GM12891 (cell line): ENCODE measurements around the gene ZNF648.
"Not testable (repeated sequence)": the region's sequence is repeated elsewhere in the genome, so short reads cannot be mapped to it uniquely, and the experiment has no call there.

Experiments used
- DNase-seq: peaks from one replicate; pipeline ENCODE4 v3.0.0; 2011; ENCODE audit warnings: low spot score; ENCODE audit not compliant: insufficient read length
- FAIRE-seq: peaks from 2 replicates; lab custom pipeline; 2011; peaks lifted over from hg19 to GRCh38; lab: Jason Lieb, UNC
- PAX5 ChIP-seq: IDR thresholded peaks from 2 replicates; pipeline ENCODE4 v1.6.1; 2011; ENCODE audit warnings: low read length, moderate library complexity, mild to moderate bottlenecking; ENCODE audit not compliant: insufficient read depth, severe bottlenecking
- POLR2A ChIP-seq: IDR thresholded peaks from 2 replicates; pipeline ENCODE4 v1.6.1; 2011; ENCODE audit warnings: low read depth, low read length, control low read depth
- POLR2AphosphoS5 ChIP-seq: IDR thresholded peaks from 2 replicates; pipeline ENCODE4 v1.6.1; 2011; ENCODE audit warnings: low read depth, low read length, control low read depth
- POU2F2 ChIP-seq: IDR thresholded peaks from 2 replicates; pipeline ENCODE4 v1.6.1; 2011; ENCODE audit warnings: low read depth, mild to moderate bottlenecking, control low read depth, low read length, moderate library complexity
- SPI1 ChIP-seq: IDR thresholded peaks from 2 replicates; pipeline ENCODE4 v1.6.1; 2011; ENCODE audit warnings: low read depth, low read length, control low read depth
- TAF1 ChIP-seq: IDR thresholded peaks from 2 replicates; pipeline ENCODE4 v1.6.1; 2011; ENCODE audit warnings: low read depth, low read length, control low read depth

The ZNF648 gene

GRCh38 chr1:182038220-182038619, 23.3 kb downstream of the ZNF648 start:
- TF ChIP-seq POU2F2 (no peak), PAX5 (no peak), POLR2A (no peak), POLR2AphosphoS5 (no peak), TAF1 (no peak), SPI1 (no peak)
- FAIRE-seq (no peak), DNase-seq (no peak)

- DNase-seq (no peak), FAIRE-seq (no peak)
- TF ChIP-seq TAF1 (no peak), POU2F2 (no peak), PAX5 (no peak)
These were observed 26.3 kb downstream of the ZNF648 start for GRCh38 chr1:182035097-182035770.

GRCh38 chr1:182032251-182032650, 29.3 kb downstream of the ZNF648 start:
- FAIRE-seq, result peak; percentile 16
- no peak for DNase-seq
- TF ChIP-seq TAF1 (no peak), PAX5 (no peak), POLR2AphosphoS5 (no peak), POU2F2 (no peak), POLR2A (no peak), SPI1 (no peak)

- peak; percentile 29; the same call in 1 of the 2 replicates for TF ChIP-seq POU2F2
- TF ChIP-seq POLR2A, result peak; percentile 67
- no peak for TF ChIP-seq TAF1
- TF ChIP-seq SPI1, result peak; percentile 59
- FAIRE-seq, result peak; percentile 95
- peak; percentile 74 for DNase-seq
These were observed 31.9 kb downstream of the ZNF648 start for GRCh38 chr1:182029379-182030331.

- TF ChIP-seq SPI1, result no peak
- TF ChIP-seq PAX5, result no peak
- no peak for TF ChIP-seq POU2F2
- TF ChIP-seq POLR2AphosphoS5, result no peak
- TF ChIP-seq POLR2A, result no peak
- no peak for TF ChIP-seq TAF1
- no peak for DNase-seq
- FAIRE-seq, result no peak
These were observed 32.5 kb downstream of the ZNF648 start for GRCh38 chr1:182029002-182029378.

GRCh38 chr1:182015360-182015759, 46.2 kb downstream of the ZNF648 start:
- FAIRE-seq (no peak), DNase-seq (no peak)
- TF ChIP-seq TAF1, result no peak
- no peak for TF ChIP-seq PAX5
- no peak for TF ChIP-seq POU2F2
- no peak for TF ChIP-seq POLR2A
- no peak for TF ChIP-seq SPI1
- no peak for TF ChIP-seq POLR2AphosphoS5

GRCh38 chr1:182010800-182011370, 50.6 kb downstream of the ZNF648 start:
- FAIRE-seq, result not testable (repeated sequence)

GRCh38 chr1:182005398-182005797, 56.1 kb downstream of the ZNF648 start:
- not testable (repeated sequence) for DNase-seq, FAIRE-seq

More at GRCh38 chr1:182010800-182011370, 50.6 kb downstream of the ZNF648 start:
- DNase-seq, result not testable (repeated sequence)

GRCh38 chr1:182004601-182005000, 56.9 kb downstream of the ZNF648 start:
- FAIRE-seq, result no peak
- DNase-seq, result no peak
- no peak for TF ChIP-seq PAX5
- TF ChIP-seq SPI1, result no peak
- TF ChIP-seq POLR2A, result no peak
- TF ChIP-seq POU2F2, result no peak
- TF ChIP-seq TAF1, result no peak
- TF ChIP-seq POLR2AphosphoS5, result no peak
